OCI-LY1 (cell line): ENCODE data around the gene KRT26.

ENCODE experiments used
- H2AFZ ChIP-seq: fragments of 200-600 bp; sonication (generic), shearing (Covaris generic); 2 replicates; pipeline ENCODE4 v1.6.0; 2014; ENCODE audit warnings: antibody characterized with exemption, mild to moderate bottlenecking, low read length
- H3F3A ChIP-seq: fragments of 200-600 bp; sonication (generic), shearing (Covaris generic); 2 replicates; pipeline ENCODE4 v1.6.0; 2014; ENCODE audit warnings: mild to moderate bottlenecking, antibody characterized with exemption, low read length, moderate library complexity; ENCODE audit not compliant: insufficient read depth
- H3K27ac ChIP-seq: fragments of 200-600 bp; sonication (generic); 2 replicates; pipeline ENCODE4 v1.5.1; 2014; ENCODE audit warnings: low read length, mixed run types, mild to moderate bottlenecking, low read depth; ENCODE audit not compliant: poor library complexity, severe bottlenecking
- H3K27me3 ChIP-seq: fragments of 200-600 bp; sonication (generic); 2 replicates; pipeline ENCODE4 v1.6.0; 2014; ENCODE audit warnings: antibody characterized with exemption, mild to moderate bottlenecking, low read length, moderate library complexity; ENCODE audit not compliant: insufficient read depth
- H3K36me3 ChIP-seq: fragments of 200-600 bp; sonication (generic); 2 replicates; pipeline ENCODE4 v1.6.1; 2014; ENCODE audit warnings: mild to moderate bottlenecking, antibody characterized with exemption, low read length, moderate library complexity, mixed read lengths; ENCODE audit not compliant: insufficient read depth
- H3K4me1 ChIP-seq: fragments of 200-600 bp; sonication (generic); 2 replicates; pipeline ENCODE4 v1.5.1; 2014; ENCODE audit warnings: mild to moderate bottlenecking, low read length, moderate library complexity; ENCODE audit not compliant: insufficient read depth, severe bottlenecking
- H3K4me2 ChIP-seq: fragments of 200-600 bp; sonication (generic), shearing (Covaris generic); 2 replicates; pipeline ENCODE4 v1.6.1; 2014; ENCODE audit warnings: low read length
- H3K4me3 ChIP-seq: fragments of 200-600 bp; sonication (generic); 2 replicates; pipeline ENCODE4 v1.5.1; 2014; ENCODE audit warnings: low read length, low read depth, mild to moderate bottlenecking, mixed read lengths; ENCODE audit not compliant: poor library complexity, severe bottlenecking
- H3K79me2 ChIP-seq: fragments of 200-600 bp; shearing (Covaris generic); 2 replicates; pipeline ENCODE4 v1.6.1; 2016; ENCODE audit warnings: mixed run types, low read length, mixed read lengths; ENCODE audit not compliant: insufficient read depth
- H3K9ac ChIP-seq: fragments of 200-600 bp; sonication (generic), shearing (Covaris generic); 2 replicates; pipeline ENCODE4 v1.6.1; 2014; ENCODE audit warnings: mild to moderate bottlenecking, low read length, mixed read lengths
- H3K9me2 ChIP-seq: fragments of 200-600 bp; sonication (generic), shearing (Covaris generic); 2 replicates; pipeline ENCODE4 v1.6.1; 2014; ENCODE audit warnings: low read depth, mild to moderate bottlenecking, low read length, mixed read lengths
- H3K9me3 ChIP-seq: fragments of 200-600 bp; shearing (Covaris generic); 2 replicates; pipeline ENCODE4 v1.6.1; 2014; ENCODE audit warnings: low read length, mixed read lengths
- H4K20me1 ChIP-seq: fragments of 200-600 bp; sonication (generic), shearing (Covaris generic); 2 replicates; pipeline ENCODE4 v1.6.0; 2016; ENCODE audit warnings: mild to moderate bottlenecking, low read length; ENCODE audit not compliant: insufficient read depth
- CTCF ChIP-seq: fragments of 200-600 bp; sonication (generic), shearing (Covaris generic); IDR thresholded peaks from 2 replicates; pipeline ENCODE4 v1.5.1; 2017; ENCODE audit warnings: mild to moderate bottlenecking, antibody characterized with exemption, low read length, moderate library complexity, mixed read lengths
- EZH2 ChIP-seq: fragments of 200-600 bp; sonication (generic), shearing (Covaris generic); IDR thresholded peaks from 2 replicates; pipeline ENCODE4 v1.8.0; 2017; ENCODE audit warnings: borderline replicate concordance, mixed run types, mild to moderate bottlenecking, antibody characterized with exemption, low read length, moderate library complexity, mixed read lengths

KRT26 gene

DNA sequence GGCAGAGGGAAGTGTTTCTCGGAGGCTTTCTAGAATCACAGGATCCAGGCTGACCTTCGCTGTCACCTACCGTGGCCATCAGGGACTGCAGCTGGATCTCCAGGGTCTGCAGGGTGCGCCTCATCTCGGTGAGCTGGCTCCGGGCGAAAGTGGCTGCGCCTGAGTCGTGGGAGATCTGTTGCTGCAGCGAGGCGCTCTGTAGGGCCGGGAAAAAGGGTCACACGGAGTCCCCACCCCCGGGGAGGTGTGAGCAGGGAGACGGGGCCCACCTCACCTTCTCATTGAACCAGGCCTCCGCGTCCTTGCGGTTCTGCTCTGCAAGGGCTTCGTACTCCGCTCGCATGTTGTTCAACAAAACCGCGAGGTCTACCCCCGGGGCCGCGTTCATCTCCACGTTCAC, 24.8 kb upstream of the KRT26 start:
- Histone ChIP-seq H2AFZ (no peak overlapping the region), H4K20me1 (no peaks in the 10 kb centered on the region), H3F3A (no peaks in the 10 kb centered on the region), H3K9me3 (no peaks in the 10 kb centered on the region), H3K9me2 (no peaks in the 10 kb centered on the region), H3K27ac (no peak overlapping the region), H3K4me1 (no peaks in the 10 kb centered on the region), H3K79me2 (no peaks in the 10 kb centered on the region), H3K27me3 (no peaks in the 10 kb centered on the region; the same call in none of the 2 replicates), H3K4me2 (no peak overlapping the region), H3K4me3 (no peak overlapping the region), H3K36me3 (no peaks in the 10 kb centered on the region), H3K9ac (no peak overlapping the region)
- no peak for TF ChIP-seq CTCF
- TF ChIP-seq EZH2: no peak

- Histone ChIP-seq H3K27me3 (no peaks in the 10 kb centered on the region; the same call in 1 of the 2 replicates), H3K4me1 (no peaks in the 10 kb centered on the region), H3K4me2 (no peak overlapping the region), H3K9ac (no peak overlapping the region), H2AFZ (no peak overlapping the region), H3K36me3 (no peaks in the 10 kb centered on the region), H3F3A (no peaks in the 10 kb centered on the region), H3K79me2 (no peaks in the 10 kb centered on the region), H4K20me1 (no peaks in the 10 kb centered on the region), H3K9me3 (no peaks in the 10 kb centered on the region), H3K27ac (no peak overlapping the region), H3K4me3 (no peak overlapping the region), H3K9me2 (no peaks in the 10 kb centered on the region)
- TF ChIP-seq CTCF: no peak
- no peak for TF ChIP-seq EZH2
Measured at GRCh38 chr17:40795019-40795667, 23.1 kb upstream of the KRT26 start.

DNA sequence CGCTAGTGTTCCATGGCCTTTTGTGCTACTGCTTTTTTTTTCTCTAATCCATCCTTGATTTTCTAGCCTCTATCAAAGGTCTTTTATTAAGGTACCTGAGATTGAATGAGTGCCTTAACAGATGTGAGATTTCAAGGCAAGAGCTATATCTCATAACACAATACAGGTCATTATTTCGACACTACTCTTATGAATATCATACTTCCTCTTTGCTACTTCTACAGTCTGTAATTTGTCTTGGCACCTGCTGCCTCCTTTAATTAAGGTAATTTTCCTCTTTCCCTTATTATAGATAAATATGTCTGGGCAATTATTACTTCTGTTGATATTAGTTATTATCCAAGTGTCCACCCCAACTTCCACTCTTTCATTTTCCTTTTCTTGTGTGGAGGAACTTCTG, 22.5 kb upstream of the KRT26 start:
- no peak overlapping the region for H3K4me3 ChIP-seq

More for the DNA sequence above, 22.5 kb upstream of the KRT26 start:
- H3K4me2 ChIP-seq: no peak overlapping the region
- no peaks in the 10 kb centered on the region for H3K4me1 ChIP-seq
- no peak overlapping the region for H3K9ac ChIP-seq
- H3F3A ChIP-seq: no peaks in the 10 kb centered on the region
- no peak overlapping the region for H2AFZ ChIP-seq
- no peaks in the 10 kb centered on the region for H3K36me3 ChIP-seq
- H3K79me2 ChIP-seq: no peaks in the 10 kb centered on the region
- no peaks in the 10 kb centered on the region for H3K9me3 ChIP-seq
- no peak for TF ChIP-seq CTCF
- TF ChIP-seq EZH2: no peak
- H4K20me1 ChIP-seq: no peaks in the 10 kb centered on the region
- H3K9me2 ChIP-seq: no peaks in the 10 kb centered on the region
- H3K27me3 ChIP-seq: no peaks in the 10 kb centered on the region; the same call in 1 of the 2 replicates
- H3K27ac ChIP-seq: no peak overlapping the region
